GM12878 (cell line): ENCODE measurements around the gene PGAP6. TPM values are rescaled to one million over a fixed set of nuclear protein-coding genes. Genes with fewer than 3 reads are reported as not detected.

Experiments
- ASH2L ChIP-seq: fragments of 300-600, 200-600 bp; sonication (generic); IDR thresholded peaks from 2 replicates; pipeline ENCODE4 v1.6.1; 2017; ENCODE audit warnings: low read depth, mild to moderate bottlenecking, borderline replicate concordance
- ATF3 ChIP-seq: IDR thresholded peaks from 2 replicates; pipeline ENCODE4 v1.6.1; 2011; ENCODE audit warnings: low read depth, mild to moderate bottlenecking, low read length, moderate library complexity, borderline replicate concordance; ENCODE audit errors: extremely low read depth
- BCL11A ChIP-seq: IDR thresholded peaks from 2 replicates; pipeline ENCODE4 v1.6.1; 2011; ENCODE audit warnings: low read depth, low read length
- BCL3 ChIP-seq: IDR thresholded peaks from 2 replicates; pipeline ENCODE4 v1.6.1; 2011; ENCODE audit warnings: borderline replicate concordance, low read depth, mild to moderate bottlenecking, moderate library complexity, low read length; ENCODE audit not compliant: insufficient read depth, poor library complexity, severe bottlenecking
- BCLAF1 ChIP-seq: fragments of 450-650 bp; IDR thresholded peaks from 2 replicates; pipeline ENCODE4 v1.6.1; 2017; ENCODE audit warnings: antibody characterized with exemption, mild to moderate bottlenecking, moderate library complexity
- CBFB ChIP-seq: IDR thresholded peaks from 2 replicates; pipeline ENCODE4 v1.6.1; 2016; ENCODE audit warnings: antibody characterized with exemption, low read depth
- FOXM1 ChIP-seq: IDR thresholded peaks from 2 replicates; pipeline ENCODE4 v1.6.1; 2012; ENCODE audit warnings: low read depth, mild to moderate bottlenecking, inconsistent platforms, low read length, moderate library complexity
- GABPA ChIP-seq: IDR thresholded peaks from 2 replicates; pipeline ENCODE4 v1.6.1; 2014; ENCODE audit warnings: antibody characterized with exemption, low read depth, mild to moderate bottlenecking, inconsistent platforms
- HDAC2 ChIP-seq: fragments of 200-600 bp; sonication (generic); IDR thresholded peaks from 2 replicates; pipeline ENCODE4 v1.6.1; 2017
- IKZF1 ChIP-seq: fragments of 450-650 bp; conservative IDR thresholded peaks from 2 replicates; pipeline ENCODE4 v1.6.1; 2017; ENCODE audit warnings: antibody characterized with exemption, mild to moderate bottlenecking
- IRF3 ChIP-seq: fragments of 450-650 bp; IDR thresholded peaks from 2 replicates; pipeline ENCODE4 v1.6.1; 2014; ENCODE audit warnings: mild to moderate bottlenecking
- JUNB ChIP-seq: IDR thresholded peaks from 2 replicates; pipeline ENCODE4 v1.6.1; 2016; ENCODE audit warnings: antibody characterized with exemption, mild to moderate bottlenecking
- JUND ChIP-seq: IDR thresholded peaks from 2 replicates; pipeline ENCODE4 v1.6.1; 2012; ENCODE audit warnings: low read depth, mild to moderate bottlenecking, low read length, improper control_type of control experiment, moderate library complexity
- KDM1A ChIP-seq: fragments of 200-600 bp; sonication (generic); IDR thresholded peaks from 2 replicates; pipeline ENCODE4 v1.6.1; 2016; ENCODE audit warnings: borderline replicate concordance
- KLF5 ChIP-seq: fragments of 450-650 bp; IDR thresholded peaks from 2 replicates; pipeline ENCODE4 v1.6.1; 2014; ENCODE audit warnings: mild to moderate bottlenecking; ENCODE audit not compliant: partially characterized antibody
- MEF2B ChIP-seq: fragments of 450-650 bp; IDR thresholded peaks from 2 replicates; pipeline ENCODE4 v1.6.1; 2018; ENCODE audit warnings: mild to moderate bottlenecking, moderate library complexity; ENCODE audit not compliant: partially characterized antibody, poor library complexity, severe bottlenecking
- MTA3 ChIP-seq: IDR thresholded peaks from 2 replicates; pipeline ENCODE4 v1.6.1; 2012; ENCODE audit warnings: low read length, inconsistent platforms, borderline replicate concordance
- NR2C1 ChIP-seq: fragments of 450-650 bp; IDR thresholded peaks from 2 replicates; pipeline ENCODE4 v1.6.1; 2017; ENCODE audit warnings: antibody characterized with exemption, mild to moderate bottlenecking, moderate library complexity
- NRF1 ChIP-seq: conservative IDR thresholded peaks from 2 replicates; pipeline ENCODE4 v1.6.1; 2011; ENCODE audit warnings: mild to moderate bottlenecking, low read depth, low read length, improper control_type of control experiment
- SREBF1 ChIP-seq: IDR thresholded peaks from 2 replicates; pipeline ENCODE4 v1.6.1; 2012; ENCODE audit warnings: mild to moderate bottlenecking, low read length
- ZBED1 ChIP-seq: IDR thresholded peaks from 2 replicates; pipeline ENCODE4 v1.6.1; 2016; ENCODE audit warnings: borderline replicate concordance
- ZBTB33 ChIP-seq: fragments of 450-650 bp; IDR thresholded peaks from 2 replicates; pipeline ENCODE4 v1.6.1; 2017; ENCODE audit warnings: mild to moderate bottlenecking
- ZNF207 ChIP-seq: fragments of 450-650 bp; IDR thresholded peaks from 2 replicates; pipeline ENCODE4 v1.6.1; 2014; ENCODE audit warnings: antibody characterized with exemption, mild to moderate bottlenecking, borderline replicate concordance
- ZZZ3 ChIP-seq: IDR thresholded peaks from 2 replicates; pipeline ENCODE4 v1.6.1; 2011; ENCODE audit warnings: low read depth; ENCODE audit not compliant: control insufficient read depth, insufficient read length
- polyA plus RNA-seq, 11 experiments: library from polyadenylated mRNA; depleted of rRNA in 4 of 11; unstranded in 6 of 11; stranded (reverse) in 5 of 11; fragments of >200 nt; fragmentation: Nextera tagmentation in 4 of 11; fragmentation: Illumina TruSeq in 1 of 11; extraction: Ambion mirVana in 4 of 11; extraction: Trizol in 1 of 11; gene quantifications; 1 replicate in 1 of 11; 2 replicates in 10 of 11; pipeline versions ENCODE4 v1.2.1 to v1.2.3, GENCODE V29; 2011 to 2016; ENCODE audit warnings: inconsistent platforms in 2 of 11, missing spikeins in 2 of 11, low read depth in 1 of 11
- total RNA-seq, 4 experiments: library from RNA; depleted of rRNA in 3 of 4; stranded (reverse); fragments of >200 nt in 3 of 4; fragmentation: Illumina TruSeq in 1 of 4; extraction: Trizol in 1 of 4; gene quantifications; 2 replicates each; pipeline versions ENCODE4 v1.2.1 to v1.2.3, GENCODE V29; 2013 to 2021

PGAP6 gene
- total and polyA plus RNA-seq, 10 of the 15 experiments (the other 5 are each of a cell fraction or from before 2014, with no cell fraction given) = 0.76 to 48.8 (median 18.4) TPM

- TF ChIP-seq IRF3 (no peak), HDAC2 (no peak), ASH2L (no peak), FOXM1 (no peak), CBFB (no peak), MEF2B (peak; percentile 15), KLF5 (no peak), JUND (no peak), NR2C1 (no peak), IKZF1 (peak; percentile 95), NRF1 (peak; percentile 55), ATF3 (no peak), GABPA (no peak), JUNB (no peak), ZZZ3 (no peak), BCL11A (no peak), KDM1A (no peak), BCL3 (no peak), MTA3 (no peak), ZBTB33 (no peak), BCLAF1 (no peak), ZBED1 (no peak), ZNF207 (no peak), SREBF1 (no peak)
Observed at GRCh38 chr16:401468-402348, 19.9 kb upstream of the PGAP6 start, which contains the start of gene DECR2 (continued).
